GM12873 (cell line): Measurements from ENCODE around the gene CYFIP2.

Experiments used
- TF ChIP-seq, protein P1 (sequence below): IDR thresholded peaks from 2 replicates; pipeline ENCODE4 v1.5.1; 2012; ENCODE audit warnings: low read depth, mild to moderate bottlenecking, moderate library complexity, low read length, control low read depth; ENCODE audit not compliant: insufficient read depth; ENCODE audit errors: missing control alignments

Gene CYFIP2

DNA sequence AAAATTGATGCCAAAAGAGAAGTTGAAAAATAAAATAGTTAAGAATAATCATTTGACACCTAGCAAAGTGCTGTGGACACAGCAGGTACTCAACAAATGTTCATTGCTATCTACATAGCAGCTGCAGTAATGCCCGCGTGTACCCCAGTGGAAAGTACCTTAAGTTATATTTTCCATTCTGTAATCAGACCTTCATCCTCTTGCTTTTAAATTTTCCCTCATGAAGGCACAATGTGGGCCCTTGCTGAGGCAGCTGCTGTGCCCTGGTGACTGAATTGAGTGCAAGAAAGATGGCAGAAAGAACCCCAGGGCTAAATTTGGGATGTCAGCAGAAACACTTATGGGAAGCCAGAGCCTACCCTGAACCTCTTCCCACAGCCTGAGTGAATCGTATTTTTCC is 65.9 kb downstream of the CYFIP2 start:
- TF ChIP-seq, protein P1, sequence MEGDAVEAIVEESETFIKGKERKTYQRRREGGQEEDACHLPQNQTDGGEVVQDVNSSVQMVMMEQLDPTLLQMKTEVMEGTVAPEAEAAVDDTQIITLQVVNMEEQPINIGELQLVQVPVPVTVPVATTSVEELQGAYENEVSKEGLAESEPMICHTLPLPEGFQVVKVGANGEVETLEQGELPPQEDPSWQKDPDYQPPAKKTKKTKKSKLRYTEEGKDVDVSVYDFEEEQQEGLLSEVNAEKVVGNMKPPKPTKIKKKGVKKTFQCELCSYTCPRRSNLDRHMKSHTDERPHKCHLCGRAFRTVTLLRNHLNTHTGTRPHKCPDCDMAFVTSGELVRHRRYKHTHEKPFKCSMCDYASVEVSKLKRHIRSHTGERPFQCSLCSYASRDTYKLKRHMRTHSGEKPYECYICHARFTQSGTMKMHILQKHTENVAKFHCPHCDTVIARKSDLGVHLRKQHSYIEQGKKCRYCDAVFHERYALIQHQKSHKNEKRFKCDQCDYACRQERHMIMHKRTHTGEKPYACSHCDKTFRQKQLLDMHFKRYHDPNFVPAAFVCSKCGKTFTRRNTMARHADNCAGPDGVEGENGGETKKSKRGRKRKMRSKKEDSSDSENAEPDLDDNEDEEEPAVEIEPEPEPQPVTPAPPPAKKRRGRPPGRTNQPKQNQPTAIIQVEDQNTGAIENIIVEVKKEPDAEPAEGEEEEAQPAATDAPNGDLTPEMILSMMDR: no peak

GRCh38 chr5:157335534-157336422 is 69.9 kb downstream of the CYFIP2 start:
- TF ChIP-seq, protein P1: no peak

DNA sequence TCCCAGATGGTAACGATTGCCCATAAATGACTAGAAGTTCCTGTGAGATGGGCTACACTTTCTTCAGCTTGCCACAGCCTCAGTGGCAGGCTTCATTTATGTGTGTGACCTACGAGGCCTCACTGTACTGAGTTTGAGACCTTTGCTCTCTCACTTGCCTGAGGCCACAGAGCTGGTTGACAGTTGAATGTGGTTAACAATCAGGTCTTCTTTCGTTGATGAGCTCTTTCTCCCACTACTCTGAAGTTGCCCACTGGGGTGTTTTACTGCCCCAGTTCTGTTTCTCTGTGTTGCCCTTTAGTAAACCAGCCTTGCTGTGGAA is 70.5 kb downstream of the CYFIP2 start:
- TF ChIP-seq, protein P1: no peak

- TF ChIP-seq, protein P1: no peak
Observed at GRCh38 chr5:157339409-157339808, 73.5 kb downstream of the CYFIP2 start.

DNA sequence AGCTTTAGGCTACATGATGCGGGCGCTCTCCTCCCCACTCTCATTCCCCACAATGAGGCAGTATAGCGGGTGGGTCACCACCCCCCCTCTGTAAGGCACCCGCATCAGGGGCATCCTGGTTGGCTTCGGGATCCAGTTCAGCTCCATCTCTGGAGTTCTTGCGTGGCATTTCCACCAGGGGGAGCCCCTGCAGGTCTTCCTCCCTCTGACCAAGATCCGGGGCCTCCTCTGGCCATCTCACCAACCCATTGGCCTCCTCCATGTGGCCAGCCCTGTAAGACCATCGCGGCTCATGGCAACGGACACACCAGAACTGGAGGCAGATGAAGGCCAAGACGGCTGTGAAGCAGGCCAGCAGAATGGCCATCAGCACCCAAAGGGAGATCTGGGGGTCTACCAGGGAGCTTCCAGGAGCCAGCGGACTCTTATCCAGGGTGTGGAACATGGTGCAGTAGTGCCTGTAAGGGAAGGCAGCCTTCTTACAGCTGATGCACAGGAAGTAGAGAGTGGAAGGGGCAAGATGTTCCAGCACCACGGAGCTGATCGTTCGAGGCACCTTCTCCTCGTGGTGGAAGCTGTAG is 77.0 kb downstream of the CYFIP2 start:
- TF ChIP-seq, protein P1: peak; percentile 73

DNA sequence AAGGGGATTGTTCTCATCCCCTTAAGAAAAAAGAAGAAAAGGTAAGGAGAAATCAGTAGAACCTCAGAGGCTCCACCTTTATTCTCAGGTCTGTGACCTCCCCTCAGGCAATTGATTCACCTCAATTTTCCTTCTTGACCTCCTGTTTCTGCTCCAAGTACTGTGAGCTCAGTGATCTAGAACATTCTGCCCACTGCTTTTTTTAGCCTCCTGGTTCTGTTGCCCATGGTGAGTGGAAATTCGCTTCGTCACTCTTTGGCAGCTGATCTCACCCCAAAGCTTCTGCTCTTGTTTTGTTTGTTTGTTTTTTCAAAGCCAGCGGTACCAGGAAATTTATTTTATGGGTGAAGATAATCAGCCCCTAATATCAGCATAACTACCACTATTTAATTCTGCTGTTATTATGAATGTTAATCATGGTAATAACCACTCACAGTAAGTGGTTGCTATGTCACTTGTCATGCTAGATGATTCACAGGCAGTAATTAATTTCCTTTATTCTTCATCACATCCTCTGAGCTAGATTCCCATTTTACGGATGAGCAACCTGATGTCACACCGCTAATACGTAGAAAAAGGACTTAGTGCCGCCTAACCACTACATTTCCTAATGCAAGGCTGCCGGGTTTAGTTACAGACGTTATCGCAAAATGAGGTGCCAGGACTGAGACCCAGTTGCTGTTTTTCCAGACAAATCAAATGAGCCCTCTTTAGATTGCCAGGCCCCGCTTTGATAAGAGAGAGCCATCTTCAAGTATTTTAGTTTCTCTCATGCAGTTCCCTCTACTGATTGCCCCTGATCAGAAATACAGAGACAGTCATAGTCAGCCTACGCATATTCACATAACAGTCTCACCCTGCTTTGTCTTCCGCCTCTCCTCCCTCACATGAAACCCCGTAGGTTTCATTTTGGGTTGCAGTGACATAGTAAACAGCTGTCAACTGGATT is 78.2 kb downstream of the CYFIP2 start:
- TF ChIP-seq, protein P1: no peak

DNA sequence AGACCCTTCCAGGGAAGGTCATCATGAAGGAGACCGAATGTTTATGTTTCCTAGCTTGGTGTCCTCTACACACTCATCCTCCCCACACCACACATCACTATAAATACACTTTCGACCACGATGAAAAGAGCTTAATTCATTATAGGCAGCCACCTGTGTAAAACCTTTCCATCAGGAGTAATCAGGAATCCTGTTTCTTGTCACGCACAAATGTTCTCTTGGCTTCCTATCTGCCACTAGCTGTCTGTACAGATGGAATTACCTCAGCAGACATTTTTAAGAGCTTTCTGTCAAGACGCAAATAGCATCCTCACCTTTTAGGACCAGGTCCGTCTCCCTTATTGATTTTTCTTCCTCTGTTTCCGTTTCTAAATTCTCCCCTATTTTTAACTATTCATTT is 79.1 kb downstream of the CYFIP2 start:
- TF ChIP-seq, protein P1: no peak
